Adrenal gland (tissue), 12 donors: ENCODE measurements around the gene SDK2. TPM values are rescaled to one million over a fixed set of nuclear protein-coding genes. Genes with fewer than 3 reads are reported as not detected.

ENCODE experiments used
- DNase-seq, 7 donors: peaks; one replicate each; pipeline ENCODE4 v3.0.0-alpha.2; 2019 to 2020
- H3K27ac ChIP-seq, 5 donors: fragments of 200-600 bp; sonication (generic) in 4 of 5; 1 replicate in 3 of 5; 2 replicates in 2 of 5; pipeline versions ENCODE4 v1.5.1 to v1.8.0; 2016 to 2020; ENCODE audit warnings: mild to moderate bottlenecking in 1 of 5
- H3K27me3 ChIP-seq: fragments of 200-600 bp; 2 replicates; pipeline ENCODE4 v1.8.0; 2021
- H3K36me3 ChIP-seq, 2 donors: fragments of 200-600 bp; replicated peaks in 1 of 2; 1 replicate in 1 of 2; 2 replicates in 1 of 2; pipeline versions ENCODE4 v1.5.1 to v1.8.0; 2018 to 2022
- H3K4me1 ChIP-seq, 2 donors: fragments of 200-600 bp; replicated peaks in 1 of 2; 1 replicate in 1 of 2; 2 replicates in 1 of 2; pipeline versions ENCODE4 v1.5.1 to v1.8.0; 2018 to 2021
- H3K4me3 ChIP-seq, 4 donors: fragments of 200-600 bp; sonication (generic) in 3 of 4; one replicate each; pipeline ENCODE4 v1.5.1; 2016 to 2018
- H3K9me3 ChIP-seq, 3 donors: fragments of 200-600 bp; sonication (generic) in 1 of 3; replicated peaks in 1 of 3; 1 replicate in 2 of 3; 2 replicates in 1 of 3; pipeline versions ENCODE4 v1.5.1 to v1.8.0; 2016 to 2021
- CTCF ChIP-seq, 6 experiments: fragments of 450-650 bp in 4 of 6; fragments of 200-600 bp in 2 of 6; sonication (generic) in 1 of 6; IDR thresholded peaks; 1 replicate in 5 of 6; 2 replicates in 1 of 6; pipeline versions ENCODE4 v1.5.1 to v1.8.0; 2016 to 2021; ENCODE audit warnings: antibody characterized with exemption in 6 of 6, mild to moderate bottlenecking in 2 of 6, moderate library complexity in 1 of 6
- POLR2A ChIP-seq, 2 donors: fragments of 450-650 bp; IDR thresholded peaks; one replicate each; pipeline ENCODE4 v1.6.1; 2017; ENCODE audit warnings: antibody characterized with exemption in 2 of 2, mild to moderate bottlenecking in 2 of 2, moderate library complexity in 1 of 2
- WGBS, 4 donors: extraction: QIAGEN DNeasy Blood & Tissue Kit in 2 of 4; methylation state at CpG; one replicate each; pipeline versions ENCODE4 v1.1.5 to v1.1.7; 2013 to 2017; 5-methylcytosine and 5-hydroxymethylcytosine counted together
- intact Hi-C, 2 donors: fragments of 100-400 bp; cut with DNase I; formaldehyde crosslinking; loops; one replicate each; pipeline versions ENCODE4 v1.14.1 to v1.15.0; 2022 to 2023
- polyA plus RNA-seq, 3 donors: library from polyadenylated mRNA; stranded (reverse); fragments of 200-250 nt in 2 of 3; fragments of 350-450 nt in 1 of 3; fragmentation: Illumina TruSeq in 1 of 3; extraction: RNeasy Lipid Tissue Mini Kit (QIAGEN cat#74804) in 1 of 3; gene quantifications; one replicate each; pipeline ENCODE4 v1.2.3, GENCODE V29; 2013 to 2014
- total RNA-seq, 9 donors: library from RNA; depleted of rRNA in 4 of 9; stranded (reverse); fragments of >200 nt in 4 of 9; fragments of 120-200 nt in 1 of 9; fragmentation: NEBNext Ultra II Directional in 1 of 9; extraction: Animal tissue kit (Norgen Biotek cat#: 25700) in 1 of 9; gene quantifications; one replicate each; pipeline versions ENCODE4 v1.1.0 to v1.2.4, GENCODE V29; 2013 to 2023
- donor health status: healthy with polysubstance abuse.
- donor health status: Bipolar disorder and iron deficiency.
- donor health status: DM: yes; HTN: yes; CAD: no.
- donor health status: DM: no; HTN: no; CAD: no.
- donor health status: DM: no; HTN: no; CAD: no.
- donor health status: DM: yes; HTN: yes; CAD: no.

Gene SDK2
- total and polyA plus RNA-seq, 12 donors, result 0.27 to 2.1 (median 0.84) TPM

- TF ChIP-seq CTCF (IDR thresholded peaks at IDR 0.05) (no peak), POLR2A (IDR thresholded peaks at IDR 0.05) (no peak)
- H3K9me3 ChIP-seq, result no peaks in the 10 kb centered on the region
Observed at GRCh38 chr17:73524941-73525679, 119.1 kb downstream of the SDK2 start.

DNA sequence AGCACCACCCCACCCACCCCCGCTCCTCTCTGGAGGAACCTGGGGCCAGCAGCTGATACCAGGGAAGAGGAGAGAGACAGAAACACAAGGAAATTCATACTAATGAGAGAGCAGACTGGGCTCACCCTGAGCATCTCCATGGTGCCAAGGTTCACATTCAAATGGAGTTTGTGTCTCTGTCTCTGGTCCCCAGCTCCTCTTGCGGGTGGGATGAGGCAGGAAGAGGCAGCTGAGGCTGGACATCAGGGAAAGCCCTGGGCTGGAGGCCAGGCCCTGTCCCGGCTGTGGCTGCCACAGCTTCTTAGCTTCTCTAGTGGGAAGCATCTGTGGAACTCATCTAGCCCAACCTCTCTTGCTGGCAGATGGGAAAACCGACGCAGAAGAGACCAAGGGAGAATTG lies 121.5 kb downstream of the SDK2 start:
- H3K4me3 ChIP-seq, result no peak overlapping the region
- H3K9me3 ChIP-seq, result no peaks in the 10 kb centered on the region
- intact Hi-C loops, result no loop called here
- no peak overlapping the region for H3K27ac ChIP-seq
- no peaks in the 10 kb centered on the region for H3K4me1 ChIP-seq
- TF ChIP-seq POLR2A (IDR thresholded peaks at IDR 0.05), result no peak
- TF ChIP-seq CTCF (IDR thresholded peaks at IDR 0.05), result no peak
- H3K36me3 ChIP-seq, result no peaks in the 10 kb centered on the region
- no peaks in the 10 kb centered on the region for H3K27me3 ChIP-seq
- 84 to 92% (median 86%) methylated on average over 4 to 5 of the region's 5 CpGs for WGBS, 4 donors
- DNase-seq, result no peak

More at GRCh38 chr17:73524941-73525679, 119.1 kb downstream of the SDK2 start:
- H3K27me3 ChIP-seq, result no peaks in the 10 kb centered on the region
- H3K4me1 ChIP-seq, result no peaks in the 10 kb centered on the region
- no peak overlapping the region for H3K4me3 ChIP-seq
- WGBS, 4 donors, result 74 to 82% (median 80%) methylated on average over 13 to 15 of the region's 15 CpGs
- no peak for DNase-seq
- intact Hi-C loops, result no loop called here
- no peaks in the 10 kb centered on the region for H3K36me3 ChIP-seq
- H3K27ac ChIP-seq, result no peak overlapping the region

DNA sequence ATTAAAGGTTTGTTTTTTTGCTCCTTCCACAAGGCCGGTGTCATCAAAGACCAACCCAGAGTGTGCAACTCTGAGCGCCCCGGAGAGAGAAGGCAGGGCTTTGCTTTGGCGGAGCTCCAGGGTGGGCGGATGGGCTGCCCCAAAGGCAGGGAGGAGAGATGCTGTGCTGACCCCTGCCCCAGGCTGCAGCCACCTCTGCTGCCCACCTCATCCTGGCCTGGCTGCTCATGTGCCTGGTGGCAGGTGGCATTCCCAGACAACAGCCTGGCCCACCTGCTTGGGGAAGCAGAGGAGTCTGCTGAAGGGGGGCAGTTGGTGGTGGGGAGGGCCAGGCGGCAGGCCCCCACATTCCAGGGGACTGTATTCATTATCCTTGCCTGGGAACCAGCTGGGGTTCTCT lies 122.1 kb downstream of the SDK2 start:
- H3K4me3 ChIP-seq, result no peak overlapping the region
- H3K9me3 ChIP-seq, result no peaks in the 10 kb centered on the region
- no peak for DNase-seq
- intact Hi-C loops, result no loop called here
- H3K36me3 ChIP-seq, result no peaks in the 10 kb centered on the region
- no peak for TF ChIP-seq POLR2A (IDR thresholded peaks at IDR 0.05)
- TF ChIP-seq CTCF (IDR thresholded peaks at IDR 0.05), result no peak
- H3K27ac ChIP-seq, result no peak overlapping the region
- H3K27me3 ChIP-seq, result no peaks in the 10 kb centered on the region
- WGBS, 4 donors, result 88 to 91% (median 89%) methylated on average over 4 to 6 of the region's 6 CpGs
- no peaks in the 10 kb centered on the region for H3K4me1 ChIP-seq

DNA sequence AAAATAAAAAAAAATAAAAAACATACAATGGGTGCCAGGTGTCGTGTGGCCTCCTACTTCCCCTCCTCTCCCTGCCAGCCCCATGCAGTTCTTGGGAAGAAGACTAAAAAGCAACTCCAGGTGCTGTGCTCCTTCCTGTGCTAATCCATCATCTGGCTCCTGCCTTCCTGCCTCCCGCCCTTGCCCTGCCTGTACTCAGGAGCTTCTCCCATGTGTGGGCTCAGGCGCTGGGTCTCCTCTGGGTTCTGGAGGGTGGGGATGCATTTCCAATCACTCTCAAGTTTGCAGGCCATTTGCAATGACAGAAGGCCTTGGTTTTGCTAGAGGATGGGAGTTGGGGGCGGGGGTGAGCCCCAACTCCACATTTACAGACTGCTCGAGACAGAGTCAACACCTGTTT lies 122.9 kb downstream of the SDK2 start:
- 87 to 92% (median 89%) methylated on average over 5 of the region's 5 CpGs for WGBS, 4 donors
- TF ChIP-seq POLR2A (IDR thresholded peaks at IDR 0.05) (no peak), CTCF (IDR thresholded peaks at IDR 0.05) (no peak)
- intact Hi-C loops, result no loop called here

More for the DNA sequence above, 122.9 kb downstream of the SDK2 start:
- H3K9me3 ChIP-seq, result no peaks in the 10 kb centered on the region
- H3K4me1 ChIP-seq, result no peaks in the 10 kb centered on the region
- H3K4me3 ChIP-seq, result no peak overlapping the region
- no peak for DNase-seq
- H3K27ac ChIP-seq, result no peak overlapping the region
- H3K27me3 ChIP-seq, result no peaks in the 10 kb centered on the region
- no peaks in the 10 kb centered on the region for H3K36me3 ChIP-seq
